Nephron progenitor cell (in vitro differentiated cells): ENCODE measurements around the gene HHIPL1.
"Not testable (repeated sequence)": the region's sequence is repeated elsewhere in the genome, so short reads cannot be mapped to it uniquely, and the experiment has no call there.

Experiments used
- DNase-seq: peaks from one replicate; pipeline ENCODE4 v3.0.0; 2021
- H3K27ac Mint-ChIP-seq: 2 replicates; pipeline ENCODE4 v1.8.0; 2021; ENCODE audit warnings: mild to moderate bottlenecking, moderate library complexity, mixed read lengths
- H3K27me3 Mint-ChIP-seq: 2 replicates; pipeline ENCODE4 v1.8.0; 2021; ENCODE audit warnings: mild to moderate bottlenecking, low read depth, mixed read lengths; ENCODE audit not compliant: poor library complexity
- H3K36me3 Mint-ChIP-seq: 2 replicates; pipeline ENCODE4 v1.8.0; 2021; ENCODE audit warnings: low read depth, mixed read lengths
- H3K4me1 Mint-ChIP-seq: 2 replicates; pipeline ENCODE4 v1.8.0; 2021; ENCODE audit warnings: mixed read lengths
- H3K4me3 Mint-ChIP-seq: 2 replicates; pipeline ENCODE4 v1.8.0; 2021; ENCODE audit warnings: mild to moderate bottlenecking, moderate library complexity, mixed read lengths
- H3K9me3 Mint-ChIP-seq: 2 replicates; pipeline ENCODE4 v1.8.0; 2021; ENCODE audit warnings: mild to moderate bottlenecking, moderate library complexity, mixed read lengths
- TF ChIP-seq, protein P1 (sequence below): fragments of 200-600 bp; sonication (generic); IDR thresholded peaks from 2 replicates; pipeline ENCODE4 v1.5.0; 2021; ENCODE audit warnings: antibody characterized with exemption

HHIPL1 gene

DNA sequence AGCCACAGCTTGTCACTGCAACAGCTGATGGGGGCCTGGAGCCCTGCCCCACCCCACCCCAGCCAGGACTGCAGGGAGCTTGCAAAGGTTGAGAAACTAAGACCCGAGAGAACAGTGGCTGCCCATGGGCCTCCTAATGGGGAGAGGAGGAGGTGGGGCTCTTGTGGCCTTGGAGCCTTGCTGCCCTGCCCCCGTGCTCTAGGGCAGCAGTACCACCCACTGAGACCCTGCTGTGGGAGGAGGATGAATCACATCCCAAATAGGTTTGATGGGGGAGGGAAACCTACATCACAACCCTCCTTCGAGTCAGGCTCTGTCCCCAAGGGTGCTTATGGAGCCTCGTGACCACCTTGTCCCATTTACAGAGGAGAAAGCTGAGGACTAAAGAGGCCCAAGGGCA is 15.9 kb downstream of the HHIPL1 start:
- Mint-ChIP-seq H3K9me3 (no peaks in the 10 kb centered on the region), H3K27me3 (peaks cover 80% of the 10 kb centered on the region), H3K36me3 (no peaks in the 10 kb centered on the region), H3K4me1 (peaks cover 50% of the 10 kb centered on the region), H3K4me3 (no peak overlapping the region), H3K27ac (no peak overlapping the region)
- no peak for DNase-seq
- TF ChIP-seq, protein P1, sequence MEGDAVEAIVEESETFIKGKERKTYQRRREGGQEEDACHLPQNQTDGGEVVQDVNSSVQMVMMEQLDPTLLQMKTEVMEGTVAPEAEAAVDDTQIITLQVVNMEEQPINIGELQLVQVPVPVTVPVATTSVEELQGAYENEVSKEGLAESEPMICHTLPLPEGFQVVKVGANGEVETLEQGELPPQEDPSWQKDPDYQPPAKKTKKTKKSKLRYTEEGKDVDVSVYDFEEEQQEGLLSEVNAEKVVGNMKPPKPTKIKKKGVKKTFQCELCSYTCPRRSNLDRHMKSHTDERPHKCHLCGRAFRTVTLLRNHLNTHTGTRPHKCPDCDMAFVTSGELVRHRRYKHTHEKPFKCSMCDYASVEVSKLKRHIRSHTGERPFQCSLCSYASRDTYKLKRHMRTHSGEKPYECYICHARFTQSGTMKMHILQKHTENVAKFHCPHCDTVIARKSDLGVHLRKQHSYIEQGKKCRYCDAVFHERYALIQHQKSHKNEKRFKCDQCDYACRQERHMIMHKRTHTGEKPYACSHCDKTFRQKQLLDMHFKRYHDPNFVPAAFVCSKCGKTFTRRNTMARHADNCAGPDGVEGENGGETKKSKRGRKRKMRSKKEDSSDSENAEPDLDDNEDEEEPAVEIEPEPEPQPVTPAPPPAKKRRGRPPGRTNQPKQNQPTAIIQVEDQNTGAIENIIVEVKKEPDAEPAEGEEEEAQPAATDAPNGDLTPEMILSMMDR: no peak

DNA sequence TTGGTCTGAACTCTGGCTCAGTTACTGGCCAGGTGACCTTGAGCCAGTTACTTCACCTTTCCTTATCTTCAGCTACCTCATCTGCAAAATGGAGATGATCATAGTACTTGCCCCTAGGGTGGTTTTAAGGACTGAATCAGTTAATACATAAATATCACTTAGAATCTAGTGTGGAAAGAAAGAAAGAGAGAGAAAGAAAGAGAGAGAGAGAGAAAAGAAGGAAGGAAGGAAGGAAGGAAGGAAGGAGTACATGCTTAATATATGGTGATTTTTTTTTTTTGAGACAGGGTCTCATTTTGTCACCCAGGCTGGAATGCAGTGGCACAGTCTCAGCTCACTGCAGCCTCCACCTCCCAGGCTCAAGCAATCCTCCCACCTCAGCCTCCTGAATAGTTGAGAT is 16.3 kb downstream of the HHIPL1 start:
- H3K4me1 Mint-ChIP-seq: peaks cover 54% of the 10 kb centered on the region
- H3K27me3 Mint-ChIP-seq: peaks cover 76% of the 10 kb centered on the region

DNA sequence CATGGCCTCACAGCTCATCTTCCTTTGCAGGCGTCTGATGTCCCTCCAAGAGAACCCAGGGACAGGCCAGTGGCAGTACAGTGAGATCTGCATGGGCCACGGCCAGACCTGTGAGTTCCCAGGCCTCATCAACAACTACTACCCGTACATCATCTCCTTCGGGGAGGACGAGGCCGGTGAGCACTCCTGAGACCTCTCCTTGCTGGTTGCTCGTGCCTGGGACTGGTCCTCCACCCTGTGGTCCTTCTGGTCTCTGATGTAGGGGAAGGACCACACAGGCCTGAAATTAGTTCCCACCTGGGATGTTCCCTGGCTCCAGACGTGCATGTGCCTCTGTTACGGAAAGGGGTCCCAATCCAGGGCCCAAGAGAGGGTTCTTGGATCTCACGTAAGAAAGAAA is 17.9 kb downstream of the HHIPL1 start:
- Mint-ChIP-seq H3K9me3 (no peaks in the 10 kb centered on the region), H3K27ac (no peak overlapping the region), H3K4me1 (peaks cover 63% of the 10 kb centered on the region), H3K4me3 (no peak overlapping the region), H3K36me3 (no peaks in the 10 kb centered on the region), H3K27me3 (peaks cover 63% of the 10 kb centered on the region)
- DNase-seq: no peak
- TF ChIP-seq, protein P1: no peak

More for the DNA sequence above, 16.3 kb downstream of the HHIPL1 start:
- H3K27ac Mint-ChIP-seq, H3K4me3 Mint-ChIP-seq, DNase-seq, H3K36me3 Mint-ChIP-seq, H3K9me3 Mint-ChIP-seq: not testable (repeated sequence)

DNA sequence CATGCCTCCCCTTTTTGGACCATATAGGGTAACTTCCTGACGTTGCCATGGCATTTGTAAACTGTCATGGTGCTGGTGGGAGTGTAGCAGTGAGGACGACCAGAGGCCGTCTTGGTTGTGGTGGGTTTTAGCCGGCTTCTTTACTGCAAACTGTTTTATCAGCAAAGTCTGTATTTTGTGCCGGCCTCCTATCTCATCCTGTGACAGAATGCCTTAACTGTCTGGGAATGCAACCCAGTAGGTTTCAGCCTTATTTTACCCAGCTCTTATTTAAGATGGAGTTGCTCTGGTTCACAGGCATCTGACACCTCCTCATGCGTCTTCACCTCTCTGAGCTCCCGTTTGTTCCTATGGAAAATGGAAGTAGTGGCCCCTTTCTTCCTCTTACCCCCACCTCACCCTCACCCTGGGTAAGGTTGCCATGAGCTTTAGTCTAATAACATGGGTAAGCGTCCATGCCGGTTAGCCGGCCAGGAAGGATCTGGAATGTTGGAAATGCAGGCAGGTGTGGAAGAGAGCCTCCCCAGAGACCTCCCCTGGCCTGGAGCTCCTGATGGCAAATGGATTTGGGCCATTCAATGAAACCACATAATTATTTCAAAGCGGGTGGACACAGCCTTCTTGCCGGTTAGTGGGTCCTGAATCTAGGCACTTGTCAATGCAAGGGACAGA is 18.6 kb downstream of the HHIPL1 start:
- Mint-ChIP-seq H3K27ac (no peak overlapping the region), H3K9me3 (no peaks in the 10 kb centered on the region), H3K27me3 (peaks cover 56% of the 10 kb centered on the region), H3K4me1 (peaks cover 64% of the 10 kb centered on the region), H3K4me3 (no peak overlapping the region), H3K36me3 (no peaks in the 10 kb centered on the region)
- DNase-seq: no peak
- TF ChIP-seq, protein P1: no peak

DNA sequence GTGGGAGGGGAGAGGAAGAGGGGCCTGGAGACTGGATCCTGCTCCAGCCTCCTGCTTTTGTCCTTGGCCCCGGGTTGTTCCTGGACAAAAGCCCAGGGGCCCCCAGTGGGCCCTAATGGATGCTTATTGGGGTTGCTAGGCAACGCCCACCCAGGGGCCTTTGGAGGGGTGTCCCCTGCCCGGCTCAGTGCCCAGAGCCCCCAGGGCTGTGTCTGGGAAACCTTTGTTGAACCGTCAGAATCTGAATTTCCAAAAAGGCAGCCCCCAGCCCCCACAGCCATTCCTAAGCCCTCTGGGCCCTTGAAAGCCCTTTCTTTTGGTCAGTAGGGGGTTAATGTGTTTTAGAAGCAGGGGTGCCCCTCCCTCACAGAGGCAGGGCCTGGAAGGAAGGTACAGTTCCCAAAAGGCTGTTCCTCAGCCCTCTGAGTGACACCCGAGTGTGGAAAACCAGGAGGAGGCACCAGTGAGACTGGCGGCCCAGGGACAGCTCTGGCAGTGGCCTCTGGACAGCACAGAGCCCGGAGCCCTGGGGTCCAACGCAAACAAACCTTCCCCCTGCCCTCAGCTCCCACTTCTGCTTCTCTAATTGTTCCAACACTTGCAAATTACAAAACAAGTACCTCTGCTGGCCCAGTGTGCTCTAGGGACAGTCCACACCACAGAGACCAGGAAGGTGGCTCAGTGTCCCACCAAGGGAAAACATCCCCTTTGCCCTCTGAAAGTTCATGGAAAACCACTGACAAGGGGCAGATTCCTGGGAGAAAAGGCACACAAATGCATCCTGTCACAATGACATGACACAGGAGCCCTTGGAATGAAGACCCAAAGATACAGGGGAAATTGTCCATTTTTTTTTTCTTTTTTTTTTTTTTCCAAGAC is 19.4 kb downstream of the HHIPL1 start:
- peaks cover 48% of the 10 kb centered on the region for H3K27me3 Mint-ChIP-seq
- H3K4me1 Mint-ChIP-seq: peaks cover 66% of the 10 kb centered on the region
- peak; percentile 38 for DNase-seq
- no peaks in the 10 kb centered on the region for H3K9me3 Mint-ChIP-seq
- peak overlapping the region; percentile 8 for H3K4me3 Mint-ChIP-seq
- no peaks in the 10 kb centered on the region for H3K36me3 Mint-ChIP-seq
- no peak overlapping the region for H3K27ac Mint-ChIP-seq
- TF ChIP-seq, protein P1: no peak

DNA sequence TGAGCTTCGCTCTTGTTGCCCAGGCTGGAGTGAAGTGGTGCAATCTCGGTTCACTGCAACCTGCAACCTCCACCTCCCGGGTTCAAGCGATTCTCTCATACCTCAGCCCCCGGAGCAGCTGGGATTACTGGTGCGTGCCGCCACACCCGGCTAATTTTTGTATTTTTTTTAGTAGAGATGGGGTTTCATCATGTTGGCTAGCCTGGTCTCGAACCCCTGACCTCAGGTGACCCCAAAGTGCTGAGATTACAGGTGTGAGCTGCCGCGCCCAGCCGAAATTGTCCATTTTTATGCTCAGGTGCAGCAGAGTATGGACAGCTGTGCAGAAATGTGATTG is 20.0 kb downstream of the HHIPL1 start:
- no peaks in the 10 kb centered on the region for H3K9me3 Mint-ChIP-seq
- DNase-seq: no peak
- H3K27ac Mint-ChIP-seq: no peak overlapping the region
- peaks cover 66% of the 10 kb centered on the region for H3K4me1 Mint-ChIP-seq
- no peaks in the 10 kb centered on the region for H3K36me3 Mint-ChIP-seq
- H3K4me3 Mint-ChIP-seq: no peak overlapping the region
- TF ChIP-seq, protein P1: no peak
- peaks cover 42% of the 10 kb centered on the region for H3K27me3 Mint-ChIP-seq
